Dedifferentiated amniotic fluid mesenchymal stem cell (primary cell): Measurements from ENCODE around the gene ZFP42.
"Not testable (repeated sequence)": the region's sequence is repeated elsewhere in the genome, so short reads cannot be mapped to it uniquely, and the experiment has no call there.

Experiments used
- DNase-seq: peaks from one replicate; pipeline ENCODE4 v3.0.0-alpha.2; 2016; ENCODE audit errors: extremely low spot score

Gene ZFP42

GRCh38 chr4:187995322-187996207, at the start of gene ZFP42:
Gene ZFP42, plus strand, starts transcription at chr4:187995771. Its CDS starts 7,037 bp downstream, at chr4:188002808.
- DNase-seq = no peak

GRCh38 chr4:187961171-187961570, 34.4 kb upstream of the ZFP42 start:
- DNase-seq = no peak

- DNase-seq = no peak
Measured at GRCh38 chr4:187961961-187962360, 33.6 kb upstream of the ZFP42 start.

GRCh38 chr4:187962926-187963325, 32.6 kb upstream of the ZFP42 start:
- DNase-seq = no peak

- no peak for DNase-seq
Measured at GRCh38 chr4:187965726-187966125, 29.8 kb upstream of the ZFP42 start.

- no peak for DNase-seq
Measured at GRCh38 chr4:187972135-187972534, 23.4 kb upstream of the ZFP42 start.

- DNase-seq = no peak
Measured at GRCh38 chr4:187983746-187984145, 11.8 kb upstream of the ZFP42 start.

GRCh38 chr4:187992971-187993370, 2.6 kb upstream of the ZFP42 start:
- DNase-seq = no peak

- DNase-seq = no peak
Measured at GRCh38 chr4:187993827-187994226, 1.7 kb upstream of the ZFP42 start.

- no peak for DNase-seq
Measured at GRCh38 chr4:187996502-187997177, 1.1 kb downstream of the ZFP42 start.

GRCh38 chr4:187997991-187998390, 2.4 kb downstream of the ZFP42 start:
- DNase-seq = not testable (repeated sequence)

GRCh38 chr4:187999406-187999932, 3.9 kb downstream of the ZFP42 start:
- DNase-seq = no peak

- no peak for DNase-seq
Measured at GRCh38 chr4:188002323-188002722, 6.8 kb downstream of the ZFP42 start.

- no peak for DNase-seq
Measured at GRCh38 chr4:188002751-188003150, 7.2 kb downstream of the ZFP42 start.

- DNase-seq = no peak
Measured at GRCh38 chr4:188005561-188005960, 10.0 kb downstream of the ZFP42 start.

- no peak for DNase-seq
Measured at GRCh38 chr4:188006285-188006848, 10.8 kb downstream of the ZFP42 start.

GRCh38 chr4:188008377-188008776, 12.8 kb downstream of the ZFP42 start:
- DNase-seq = no peak

GRCh38 chr4:188012426-188012945, 16.9 kb downstream of the ZFP42 start:
- DNase-seq = no peak

- DNase-seq = no peak
Measured at GRCh38 chr4:188015025-188015940, 19.7 kb downstream of the ZFP42 start.

- no peak for DNase-seq
Measured at GRCh38 chr4:188016754-188017153, 21.2 kb downstream of the ZFP42 start.

- no peak for DNase-seq
Measured at GRCh38 chr4:188018262-188018661, 22.7 kb downstream of the ZFP42 start.
